GM18861 (cell line): ENCODE results near the gene TCTA.

ENCODE experiments used
- ATAC-seq: cut with Tn5 transposase; IDR thresholded peaks from one replicate; pipeline ENCODE4 v1.9.1; 2021; ENCODE audit not compliant: unreplicated experiment

The TCTA gene

DNA sequence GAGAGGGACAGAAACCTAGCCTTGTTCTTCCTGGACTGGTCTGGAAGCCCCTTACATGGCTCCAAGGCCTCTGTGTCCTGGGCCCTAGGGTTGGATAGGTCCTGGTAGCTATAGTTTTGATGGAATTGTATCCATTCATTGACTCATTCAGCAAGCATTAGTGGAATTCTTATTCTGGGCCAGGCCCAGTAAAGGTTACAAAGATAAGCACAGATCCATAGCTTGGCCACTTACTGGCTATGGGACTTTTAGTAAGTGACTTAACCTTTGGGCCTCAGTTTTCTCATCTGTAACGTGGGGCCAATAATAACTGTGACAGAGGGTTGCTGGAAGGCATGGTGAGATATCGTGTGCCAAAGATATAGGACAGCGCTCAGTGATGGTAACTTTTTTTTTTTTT lies 44.2 kb downstream of the TCTA start:
- ATAC-seq: no peak

DNA sequence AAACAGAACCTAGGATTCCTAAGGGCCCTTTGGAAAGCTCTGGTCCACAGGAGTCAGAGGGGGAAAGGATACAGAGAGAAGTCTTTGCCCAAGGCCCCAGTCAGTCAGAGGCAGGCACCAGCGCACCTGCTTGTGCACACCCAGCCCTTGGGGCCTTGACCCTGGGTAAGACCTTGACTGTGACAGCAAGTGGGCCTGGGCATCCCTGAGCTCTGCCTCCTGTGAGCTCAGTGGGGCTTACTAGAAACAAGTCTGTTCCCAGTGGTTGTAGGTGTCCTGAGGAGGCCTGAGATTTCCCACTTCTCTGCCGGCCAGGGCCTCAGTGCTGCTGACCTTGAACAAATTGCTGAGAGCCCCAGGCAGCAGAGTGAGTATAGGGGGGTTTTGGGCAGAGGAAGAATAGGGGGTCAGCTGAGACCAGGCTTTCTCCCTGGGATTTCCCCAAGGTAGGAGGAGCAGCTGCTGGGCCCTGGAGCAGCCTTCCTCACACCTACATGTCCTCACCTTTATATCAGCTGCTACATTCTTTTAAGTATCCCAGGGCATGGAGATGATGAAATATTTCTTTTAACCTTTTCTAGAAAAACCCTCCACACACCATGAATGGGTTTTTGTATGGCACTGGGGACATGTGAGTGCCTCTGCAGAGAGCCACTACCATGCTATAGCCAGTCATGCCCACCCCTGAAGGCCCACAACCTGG lies 48.1 kb downstream of the TCTA start:
- no peak for ATAC-seq

DNA sequence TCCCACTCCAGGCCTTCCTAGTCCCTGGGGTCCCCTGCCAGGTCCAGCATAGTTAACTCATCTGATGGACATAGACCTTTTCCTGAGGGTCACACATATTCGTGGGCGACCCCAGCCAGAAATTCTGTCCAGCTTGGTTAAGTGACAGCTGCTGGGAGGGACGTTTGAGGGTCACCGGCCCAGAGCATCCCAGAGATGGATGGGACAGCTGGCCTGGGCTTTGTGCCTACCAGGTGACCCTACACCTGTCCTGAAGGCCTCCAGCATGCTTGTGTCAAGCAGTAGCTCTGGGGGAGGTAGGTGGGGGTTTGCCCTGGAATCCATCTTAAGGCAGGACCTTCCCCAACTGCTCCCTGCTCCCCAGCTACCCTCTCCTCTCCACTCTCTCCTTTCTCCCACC lies 48.7 kb downstream of the TCTA start:
- no peak for ATAC-seq

DNA sequence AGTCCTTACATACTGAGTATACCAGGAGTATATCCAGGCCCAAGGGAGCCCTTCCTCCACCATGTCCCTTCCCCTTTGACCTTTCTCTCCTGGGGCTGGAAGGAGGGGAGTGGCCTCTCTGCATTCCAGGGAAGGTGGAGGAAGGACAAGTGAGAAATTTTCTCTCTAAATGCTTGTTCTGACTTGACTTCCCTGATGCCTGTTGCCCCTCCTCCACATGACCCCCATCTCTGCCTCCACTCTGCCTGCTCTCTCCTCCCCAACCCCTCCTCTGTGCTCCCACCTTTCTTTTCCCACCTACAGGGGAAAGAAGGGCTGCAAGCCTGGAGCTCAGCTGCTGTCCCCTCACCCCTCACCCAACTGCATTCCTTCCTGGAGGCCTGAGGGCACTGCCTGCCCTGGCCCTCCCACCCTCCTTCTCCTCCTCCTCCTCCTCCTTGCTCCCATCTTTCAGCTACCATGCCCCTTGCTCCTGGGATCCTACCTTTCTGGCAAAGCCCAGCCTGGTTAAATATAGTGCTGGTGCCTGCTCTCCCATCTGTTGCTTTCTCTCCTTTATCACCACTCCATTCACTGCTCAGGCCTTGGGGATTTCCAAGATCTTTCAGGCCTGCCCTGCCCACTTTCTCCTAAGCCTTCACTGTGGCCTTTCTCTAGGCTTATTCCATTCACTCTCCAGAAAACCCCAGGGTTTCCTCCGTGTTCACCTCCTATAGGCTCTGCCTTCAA lies 49.4 kb downstream of the TCTA start:
- ATAC-seq: no peak

DNA sequence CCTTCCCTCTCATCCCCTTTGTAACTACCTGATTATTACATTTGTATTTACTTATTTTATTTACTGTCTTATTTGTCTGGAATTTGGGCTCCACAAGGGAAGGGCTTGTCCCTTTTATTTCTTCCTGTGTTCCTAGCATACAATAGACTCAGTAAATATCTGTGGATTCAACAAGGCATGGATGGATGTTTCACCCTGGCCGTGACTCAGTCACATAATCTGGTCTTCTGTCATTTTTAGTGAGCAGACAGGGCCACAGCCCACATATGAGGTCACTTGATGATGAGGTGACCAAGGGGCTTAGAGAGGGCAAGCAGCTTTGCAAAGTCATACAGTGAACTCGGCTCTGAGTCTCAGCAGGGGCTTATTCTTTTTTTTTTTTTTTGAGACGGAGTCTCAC lies 50.0 kb downstream of the TCTA start:
- no peak for ATAC-seq

DNA sequence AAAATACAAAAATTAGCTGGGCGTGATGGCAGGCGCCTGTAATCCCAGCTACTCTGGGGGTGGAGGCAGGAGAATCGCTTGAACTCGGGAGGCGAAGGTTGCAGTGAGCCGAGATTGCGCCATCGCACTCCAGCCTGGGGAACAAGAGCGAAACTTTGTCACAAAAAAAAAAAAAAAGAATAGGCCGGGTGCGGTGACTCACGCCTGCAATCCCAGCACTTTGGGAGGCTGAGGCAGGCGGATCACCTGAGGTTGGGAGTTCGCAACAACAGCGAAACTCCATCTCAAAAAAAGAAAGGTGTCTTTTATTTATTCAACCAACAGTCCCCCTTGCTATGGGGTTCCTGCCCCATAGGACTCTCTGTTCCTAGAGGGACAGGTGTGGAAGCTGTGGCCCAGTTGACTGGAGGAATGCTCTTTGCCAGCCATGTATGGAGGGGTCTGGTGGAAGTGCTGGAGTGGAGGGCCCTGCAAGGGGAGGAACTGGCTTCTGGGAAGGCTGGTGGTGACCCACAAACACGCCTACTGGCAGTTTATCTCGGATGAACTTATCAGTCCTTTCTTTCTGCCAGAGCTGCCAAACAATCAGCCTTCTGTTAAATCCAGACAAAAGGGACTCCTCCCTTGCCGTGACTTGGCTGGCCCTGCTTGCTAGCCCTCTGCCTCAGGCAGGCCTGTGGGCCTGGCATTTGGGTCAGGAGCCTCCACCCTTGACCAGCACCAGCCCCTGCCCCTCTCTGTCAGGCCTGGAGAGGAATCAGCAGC lies 53.2 kb downstream of the TCTA start:
- ATAC-seq: no peak
